Breast epithelium (tissue), 3 donors: ENCODE results near the gene SORT1.

Experiments used
- POLR2AphosphoS5 ChIP-seq, 3 donors: sonication (generic); formaldehyde crosslinking; IDR thresholded peaks; one replicate each; pipeline ENCODE4 v1.6.1; 2017; ENCODE audit warnings: antibody characterized with exemption in 3 of 3
- TF ChIP-seq, protein P1 (sequence below), 3 donors: fragments of 450-650 bp; IDR thresholded peaks; one replicate each; pipeline ENCODE4 v1.5.1; 2016 to 2017; ENCODE audit warnings: antibody characterized with exemption in 3 of 3, mild to moderate bottlenecking in 3 of 3, moderate library complexity in 3 of 3

DNA sequence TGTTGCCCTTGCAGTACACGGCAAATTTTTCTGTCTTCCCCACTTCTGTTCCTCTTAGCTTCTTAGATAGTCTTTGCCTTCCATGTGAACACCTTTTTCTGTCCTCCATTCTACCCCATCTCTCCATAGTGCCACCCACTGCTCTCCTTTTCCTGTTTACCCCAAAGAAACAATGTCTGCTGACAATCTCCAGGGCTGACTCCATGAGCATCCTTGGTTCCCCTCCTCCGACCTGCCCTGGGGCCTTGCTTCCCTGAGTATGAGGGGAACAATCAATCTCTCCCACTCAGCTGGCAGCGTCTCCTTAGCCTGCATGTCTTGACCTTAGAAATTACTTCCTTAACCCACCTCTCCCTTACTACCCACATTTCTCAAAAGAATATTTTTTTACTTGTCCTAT is 78.6 kb downstream of the SORT1 start:
- TF ChIP-seq, protein P1, sequence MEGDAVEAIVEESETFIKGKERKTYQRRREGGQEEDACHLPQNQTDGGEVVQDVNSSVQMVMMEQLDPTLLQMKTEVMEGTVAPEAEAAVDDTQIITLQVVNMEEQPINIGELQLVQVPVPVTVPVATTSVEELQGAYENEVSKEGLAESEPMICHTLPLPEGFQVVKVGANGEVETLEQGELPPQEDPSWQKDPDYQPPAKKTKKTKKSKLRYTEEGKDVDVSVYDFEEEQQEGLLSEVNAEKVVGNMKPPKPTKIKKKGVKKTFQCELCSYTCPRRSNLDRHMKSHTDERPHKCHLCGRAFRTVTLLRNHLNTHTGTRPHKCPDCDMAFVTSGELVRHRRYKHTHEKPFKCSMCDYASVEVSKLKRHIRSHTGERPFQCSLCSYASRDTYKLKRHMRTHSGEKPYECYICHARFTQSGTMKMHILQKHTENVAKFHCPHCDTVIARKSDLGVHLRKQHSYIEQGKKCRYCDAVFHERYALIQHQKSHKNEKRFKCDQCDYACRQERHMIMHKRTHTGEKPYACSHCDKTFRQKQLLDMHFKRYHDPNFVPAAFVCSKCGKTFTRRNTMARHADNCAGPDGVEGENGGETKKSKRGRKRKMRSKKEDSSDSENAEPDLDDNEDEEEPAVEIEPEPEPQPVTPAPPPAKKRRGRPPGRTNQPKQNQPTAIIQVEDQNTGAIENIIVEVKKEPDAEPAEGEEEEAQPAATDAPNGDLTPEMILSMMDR (IDR thresholded peaks at IDR 0.05): no peak
- no peak for TF ChIP-seq POLR2AphosphoS5 (IDR thresholded peaks at IDR 0.05)
